Upper lobe of left lung (tissue), 6 donors: Measurements from ENCODE around the gene ANKRD13A. TPM values are rescaled to one million over a fixed set of nuclear protein-coding genes. Genes with fewer than 3 reads are reported as not detected.

ENCODE experiments used
- ATAC-seq, 2 donors: fragments of 200-7000 bp; cut with Tn5 transposase; one replicate each; pipeline ENCODE4 v1.9.1; 2022; ENCODE audit warnings: mild to moderate bottlenecking in 2 of 2, moderate library complexity in 2 of 2; ENCODE audit not compliant: low FRiP score in 2 of 2
- DNase-seq, 2 donors: peaks; one replicate each; pipeline ENCODE4 v3.0.0-alpha.2; 2019 to 2020
- H3K27ac ChIP-seq, 4 donors: fragments of 200-600 bp; sonication (generic); one replicate each; pipeline ENCODE4 v1.5.1; 2016 to 2019
- H3K27me3 ChIP-seq, 4 donors: fragments of 200-600 bp; sonication (generic); one replicate each; pipeline ENCODE4 v1.5.1; 2017 to 2019
- H3K36me3 ChIP-seq, 4 donors: fragments of 200-600 bp; sonication (generic); one replicate each; pipeline ENCODE4 v1.5.1; 2016 to 2019
- H3K4me1 ChIP-seq, 4 donors: fragments of 200-600 bp; sonication (generic); one replicate each; pipeline ENCODE4 v1.5.1; 2018 to 2019
- H3K4me3 ChIP-seq, 4 donors: fragments of 200-600 bp; sonication (generic); one replicate each; pipeline ENCODE4 v1.5.1; 2017 to 2019; ENCODE audit warnings: mild to moderate bottlenecking in 2 of 4, moderate library complexity in 1 of 4
- H3K9me3 ChIP-seq, 4 donors: fragments of 200-600 bp; sonication (generic); one replicate each; pipeline ENCODE4 v1.5.1; 2018 to 2019
- CTCF ChIP-seq, 6 experiments: fragments of 450-650 bp in 4 of 6; fragments of 200-600 bp in 2 of 6; sonication (generic) in 2 of 6; IDR thresholded peaks; one replicate each; pipeline ENCODE4 v1.5.1; 2016 to 2019; ENCODE audit warnings: antibody characterized with exemption in 6 of 6
- EP300 ChIP-seq, 4 donors: sonication (generic); formaldehyde crosslinking; IDR thresholded peaks; one replicate each; pipeline ENCODE4 v1.5.1; 2017; ENCODE audit warnings: antibody characterized with exemption in 4 of 4, control low read depth in 2 of 4
- POLR2A ChIP-seq, 4 donors: fragments of 450-650 bp; IDR thresholded peaks; one replicate each; pipeline ENCODE4 v1.5.1; 2016 to 2017; ENCODE audit warnings: antibody characterized with exemption in 4 of 4, mild to moderate bottlenecking in 2 of 4
- POLR2AphosphoS5 ChIP-seq, 2 donors: sonication (generic); formaldehyde crosslinking; IDR thresholded peaks; one replicate each; pipeline ENCODE4 v1.5.1; 2017; ENCODE audit warnings: antibody characterized with exemption in 2 of 2
- WGBS, 2 donors: methylation state at CpG; one replicate each; pipeline ENCODE4 v1.1.5; 2017 to 2018; 5-methylcytosine and 5-hydroxymethylcytosine counted together
- total RNA-seq, 6 donors: library from RNA; depleted of rRNA in 4 of 6; stranded (reverse); fragments of >200 nt in 4 of 6; gene quantifications; one replicate each; pipeline versions ENCODE4 v1.1.0 to v1.2.1, GENCODE V29; 2016 to 2021
- donor health status: DM: no; HTN: no; CAD: no; lungs with moderate emphysema.
- donor health status: DM: no; HTN: yes; CAD: no; lungs with severe emphysema.

Gene ANKRD13A
- total RNA-seq, 6 donors from 2014 or later: 58.9 to 166 (median 74.6) TPM

DNA sequence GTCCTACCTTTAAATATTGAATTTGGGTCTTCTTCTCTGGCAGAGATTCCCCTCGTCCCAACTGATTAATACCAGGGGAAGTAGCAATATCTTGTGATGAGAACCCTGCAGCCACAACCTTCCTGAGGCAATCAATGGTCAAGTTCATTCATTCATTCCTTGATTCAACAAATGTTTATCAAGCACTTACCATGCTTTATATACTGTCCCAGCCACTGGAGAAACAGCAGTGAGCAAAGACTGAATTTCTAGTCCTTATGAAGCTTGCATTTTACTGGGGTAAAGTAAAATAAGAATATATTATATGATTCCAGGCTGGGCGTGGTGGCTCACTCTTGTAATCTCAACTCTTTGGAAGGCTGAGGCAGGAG is 2.8 kb upstream of the ANKRD13A start:
- H3K36me3 ChIP-seq: peaks cover 0 to 2% (median under 1%) of the 10 kb centered on the region in 4 donors
- H3K9me3 ChIP-seq: no peaks in the 10 kb centered on the region
- DNase-seq (no peak), ATAC-seq (no peak)
- peak overlapping the region; percentile 95 to 98 (median 96) for H3K27ac ChIP-seq
- peaks cover 35 to 62% (median 38%) of the 10 kb centered on the region in 4 donors for H3K4me1 ChIP-seq
- no peaks in the 10 kb centered on the region for H3K27me3 ChIP-seq
- WGBS, 2 donors: 50% methylated on average over 2 of the region's 2 CpGs
- peak overlapping the region in 3 of 4 donors; percentile 93 to 99 (median 99) for H3K4me3 ChIP-seq
- no peak for TF ChIP-seq POLR2AphosphoS5 (IDR thresholded peaks at IDR 0.05)

- no peak for ATAC-seq
- no peak for DNase-seq
- Histone ChIP-seq H3K27me3 (no peaks in the 10 kb centered on the region), H3K9me3 (no peaks in the 10 kb centered on the region), H3K27ac (no peak overlapping the region), H3K36me3 (no peaks in the 10 kb centered on the region), H3K4me3 (no peak overlapping the region), H3K4me1 (peaks cover 42 to 69% (median 47%) of the 10 kb centered on the region in 4 donors)
- TF ChIP-seq CTCF (IDR thresholded peaks at IDR 0.05): no peak
- TF ChIP-seq POLR2A (IDR thresholded peaks at IDR 0.05): no peak
- TF ChIP-seq POLR2AphosphoS5 (IDR thresholded peaks at IDR 0.05): no peak
- TF ChIP-seq EP300 (IDR thresholded peaks at IDR 0.05): no peak
- WGBS, 2 donors: 77 to 84% methylated on average over 4 of the region's 4 CpGs
These were observed 1.8 kb upstream of the ANKRD13A start for GRCh38 chr12:109997393-109997792.

DNA sequence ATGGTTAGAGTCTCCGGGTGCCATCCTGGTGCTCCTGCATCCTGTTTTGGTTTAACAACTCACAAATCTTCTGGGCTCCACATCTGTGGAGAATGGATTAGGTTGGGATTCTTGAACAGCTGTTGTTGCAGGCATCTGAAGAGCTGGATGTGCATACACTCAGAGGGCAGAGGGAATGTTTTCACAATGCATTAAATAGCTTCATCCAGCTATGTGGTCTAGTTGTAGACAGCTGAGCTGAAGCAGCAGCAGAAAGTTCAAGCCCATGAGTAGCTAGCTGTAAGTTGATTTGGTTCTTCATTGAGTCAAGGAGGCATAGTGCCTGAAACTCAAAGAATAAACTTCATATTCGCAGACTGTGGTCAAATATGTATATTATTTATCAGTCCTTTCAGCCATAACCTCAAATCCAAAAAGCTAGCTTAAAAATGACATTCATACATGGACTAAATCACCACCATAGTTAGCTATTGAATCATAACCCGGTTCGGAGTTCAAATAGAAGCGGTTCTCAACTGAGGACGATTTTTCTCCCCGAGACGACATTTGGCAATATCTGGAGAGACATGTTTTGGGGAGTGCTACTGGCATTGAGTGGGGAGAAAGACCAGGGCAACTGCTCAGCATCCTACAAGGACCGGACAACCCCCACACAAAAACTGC is 858 bp upstream of the ANKRD13A start:
- Histone ChIP-seq H3K36me3 (peaks cover 0 to 5% (median 0%) of the 10 kb centered on the region in 4 donors), H3K27me3 (no peaks in the 10 kb centered on the region), H3K4me3 (peak overlapping the region in 3 of 4 donors; percentile 89 to 98 (median 91)), H3K27ac (peak overlapping the region; percentile 64 to 95 (median 89)), H3K9me3 (no peaks in the 10 kb centered on the region), H3K4me1 (peaks cover 51 to 69% (median 55%) of the 10 kb centered on the region in 4 donors)
- TF ChIP-seq POLR2A (IDR thresholded peaks at IDR 0.05): no peak
- no peak for TF ChIP-seq CTCF (IDR thresholded peaks at IDR 0.05)
- no peak for TF ChIP-seq POLR2AphosphoS5 (IDR thresholded peaks at IDR 0.05)
- TF ChIP-seq EP300 (IDR thresholded peaks at IDR 0.05): no peak
- WGBS, 2 donors: 65 to 68% methylated on average over 9 of the region's 9 CpGs
- ATAC-seq (no peak), DNase-seq (no peak)

DNA sequence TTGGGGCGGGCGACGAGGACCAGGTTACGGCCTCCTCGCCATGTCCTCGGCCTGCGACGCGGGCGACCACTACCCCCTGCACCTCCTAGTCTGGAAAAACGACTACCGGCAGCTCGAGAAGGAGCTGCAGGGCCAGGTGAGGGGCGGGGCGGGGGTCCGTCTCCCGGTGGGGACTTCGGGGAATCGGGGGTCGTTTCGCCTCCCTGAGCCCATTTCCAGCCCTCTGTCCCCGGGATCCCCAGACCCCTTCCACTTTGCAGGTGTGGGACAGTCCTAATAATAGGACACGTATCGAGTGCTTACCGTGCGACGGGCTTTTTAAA is 380 bp downstream of the ANKRD13A start:
- WGBS, 2 donors: 0 to 2% methylated on average over 14 to 25 of the region's 27 CpGs
- peaks cover 0 to 7% (median 0%) of the 10 kb centered on the region in 4 donors for H3K36me3 ChIP-seq
- peak overlapping the region; percentile 64 to 95 (median 89) for H3K27ac ChIP-seq
- H3K4me3 ChIP-seq: peak overlapping the region; percentile 86 to 98 (median 90)
- H3K4me1 ChIP-seq: peaks cover 41 to 68% (median 52%) of the 10 kb centered on the region in 4 donors
- no peak for TF ChIP-seq EP300 (IDR thresholded peaks at IDR 0.05)
- no peak for TF ChIP-seq CTCF (IDR thresholded peaks at IDR 0.05)
- TF ChIP-seq POLR2A (IDR thresholded peaks at IDR 0.05): no peak
- TF ChIP-seq POLR2AphosphoS5 (IDR thresholded peaks at IDR 0.05): no peak
- no peaks in the 10 kb centered on the region for H3K27me3 ChIP-seq
- no peaks in the 10 kb centered on the region for H3K9me3 ChIP-seq
- DNase-seq (no peak), ATAC-seq (no peak)

DNA sequence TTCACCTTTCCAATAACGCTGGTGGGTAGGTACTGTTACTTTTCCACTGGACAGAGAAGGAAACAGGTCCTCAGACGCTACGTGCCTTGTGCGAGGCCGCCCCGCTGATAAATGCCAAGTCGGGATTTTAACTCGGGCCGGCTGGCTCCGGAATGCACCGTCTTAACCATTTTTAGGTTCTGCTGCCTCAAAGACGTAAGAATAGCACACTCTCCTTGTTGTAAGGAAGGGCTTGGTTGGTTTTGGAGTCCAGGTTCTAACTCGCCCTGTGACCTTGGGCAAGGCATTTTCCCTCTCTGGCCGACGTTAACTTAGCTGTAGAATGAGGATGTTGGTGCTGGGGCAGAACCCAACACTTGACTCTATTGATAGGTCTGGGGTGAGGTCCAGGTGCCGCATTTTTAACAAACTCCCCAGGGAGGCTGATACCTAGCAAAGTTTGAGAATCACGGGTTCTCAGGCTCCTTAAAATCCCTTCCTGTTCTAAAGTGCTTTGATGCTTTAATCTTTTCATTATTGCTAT is 814 bp downstream of the ANKRD13A start:
- Histone ChIP-seq H3K9me3 (no peaks in the 10 kb centered on the region), H3K36me3 (peaks cover 0 to 7% (median 0%) of the 10 kb centered on the region in 4 donors), H3K4me3 (peak overlapping the region; percentile 86 to 98 (median 90)), H3K27ac (peak overlapping the region; percentile 64 to 95 (median 89)), H3K27me3 (no peaks in the 10 kb centered on the region), H3K4me1 (peaks cover 37 to 67% (median 51%) of the 10 kb centered on the region in 4 donors)
- WGBS, 2 donors: 3 to 4% methylated on average over 6 to 17 of the region's 17 CpGs
- TF ChIP-seq POLR2A (IDR thresholded peaks at IDR 0.05): peak in 1 of 4 donors; percentile 7
- no peak for TF ChIP-seq POLR2AphosphoS5 (IDR thresholded peaks at IDR 0.05)
- TF ChIP-seq CTCF (IDR thresholded peaks at IDR 0.05): no peak
- TF ChIP-seq EP300 (IDR thresholded peaks at IDR 0.05): no peak
- ATAC-seq (no peak), DNase-seq (peak in 1 of 2 donors; percentile 39)
